ENCODE results near the gene COMMD9.
"Not testable (repeated sequence)": the region's sequence is repeated elsewhere in the genome, so short reads cannot be mapped to it uniquely, and the experiment has no call there.

Gene COMMD9

GRCh38 chr11:36289226-36289852 is at the start of gene COMMD9:
TSS of gene COMMD9 (minus strand) at chr11:36289424. CDS start at chr11:36289412, 12 bp downstream.
- ATAC-seq (peak; percentile 100), DNase-seq (peak; percentile 92 to 96)
- H3K27me3 Mint-ChIP-seq, result peaks cover 13% of the 10 kb centered on the region
- H3K4me3 Mint-ChIP-seq, result peak within 1 kb of the TSS; percentile 90 to 92
- H3K4me1 Mint-ChIP-seq, result peaks cover 50% of the 10 kb centered on the region
- peak within 1 kb of the TSS; percentile 90 to 98 for H3K27ac Mint-ChIP-seq
- H3K9me3 Mint-ChIP-seq, result no peaks in the 10 kb centered on the region

GRCh38 chr11:36333897-36334296 is 44.7 kb upstream of the COMMD9 start:
- ATAC-seq, result no peak
- Mint-ChIP-seq H3K4me1 (peaks cover 6% of the 10 kb centered on the region), H3K27ac (no peak overlapping the region), H3K4me3 (no peak overlapping the region), H3K9me3 (peaks cover 9 to 17% of the 10 kb centered on the region in 2 donors), H3K27me3 (peaks cover 60% of the 10 kb centered on the region)
- no peak for DNase-seq

GRCh38 chr11:36333468-36333867 is 44.2 kb upstream of the COMMD9 start:
- Mint-ChIP-seq H3K4me1 (peaks cover 6% of the 10 kb centered on the region), H3K27ac (peak overlapping the region in 1 of 2 donors; percentile 41), H3K4me3 (no peak overlapping the region), H3K9me3 (peaks cover 9 to 17% of the 10 kb centered on the region in 2 donors), H3K27me3 (peaks cover 57% of the 10 kb centered on the region)
- ATAC-seq (peak; percentile 42), DNase-seq (no peak)

GRCh38 chr11:36330411-36330810 is 41.2 kb upstream of the COMMD9 start:
- Mint-ChIP-seq H3K4me1 (peaks cover 26% of the 10 kb centered on the region), H3K4me3 (no peak overlapping the region), H3K9me3 (peaks cover 9 to 17% of the 10 kb centered on the region in 2 donors), H3K27me3 (peaks cover 61% of the 10 kb centered on the region), H3K27ac (no peak overlapping the region)
- DNase-seq (no peak), ATAC-seq (no peak)

GRCh38 chr11:36328966-36329673 is 39.9 kb upstream of the COMMD9 start:
- no peak for ATAC-seq
- Mint-ChIP-seq H3K27me3 (peaks cover 49% of the 10 kb centered on the region), H3K4me3 (no peak overlapping the region), H3K9me3 (peaks cover 9 to 17% of the 10 kb centered on the region in 2 donors), H3K27ac (peak overlapping the region in 1 of 2 donors; percentile 62), H3K4me1 (peaks cover 26% of the 10 kb centered on the region)
- DNase-seq, result no peak

GRCh38 chr11:36326524-36327419 is 37.5 kb upstream of the COMMD9 start:
- peaks cover 36% of the 10 kb centered on the region for H3K27me3 Mint-ChIP-seq
- H3K4me1 Mint-ChIP-seq, result peaks cover 20% of the 10 kb centered on the region
- peak; percentile 56 for ATAC-seq
- H3K9me3 Mint-ChIP-seq, result no peaks in the 10 kb centered on the region
- no peak for DNase-seq
- H3K4me3 Mint-ChIP-seq, result peak overlapping the region in 1 of 2 donors; percentile 42
- no peak overlapping the region for H3K27ac Mint-ChIP-seq

- H3K4me1 Mint-ChIP-seq, result peaks cover 25% of the 10 kb centered on the region
- H3K27me3 Mint-ChIP-seq, result peaks cover 38% of the 10 kb centered on the region
- ATAC-seq, DNase-seq, H3K9me3 Mint-ChIP-seq, H3K27ac Mint-ChIP-seq, H3K4me3 Mint-ChIP-seq: not testable (repeated sequence)
Observed at GRCh38 chr11:36325403-36325802, 36.2 kb upstream of the COMMD9 start.

- H3K27me3 Mint-ChIP-seq, result peaks cover 43% of the 10 kb centered on the region
Observed at GRCh38 chr11:36324956-36325355, 35.7 kb upstream of the COMMD9 start.

GRCh38 chr11:36317992-36318391 is 28.8 kb upstream of the COMMD9 start:
- ATAC-seq (no peak), DNase-seq (no peak)
- no peaks in the 10 kb centered on the region for H3K9me3 Mint-ChIP-seq
- H3K27me3 Mint-ChIP-seq, result peaks cover 63% of the 10 kb centered on the region
- no peak overlapping the region for H3K4me3 Mint-ChIP-seq
- peaks cover 14% of the 10 kb centered on the region for H3K4me1 Mint-ChIP-seq
- H3K27ac Mint-ChIP-seq, result no peak overlapping the region

More at GRCh38 chr11:36324956-36325355, 35.7 kb upstream of the COMMD9 start:
- peaks cover 25% of the 10 kb centered on the region for H3K4me1 Mint-ChIP-seq
- not testable (repeated sequence) for H3K27ac Mint-ChIP-seq, ATAC-seq, H3K9me3 Mint-ChIP-seq, DNase-seq, H3K4me3 Mint-ChIP-seq

GRCh38 chr11:36316049-36316448 is 26.8 kb upstream of the COMMD9 start:
- no peak overlapping the region for H3K4me3 Mint-ChIP-seq
- DNase-seq, result no peak
- H3K27ac Mint-ChIP-seq, result no peak overlapping the region
- peaks cover 65% of the 10 kb centered on the region for H3K27me3 Mint-ChIP-seq
- H3K4me1 Mint-ChIP-seq, result peaks cover 24% of the 10 kb centered on the region
- H3K9me3 Mint-ChIP-seq, result no peaks in the 10 kb centered on the region
- no peak for ATAC-seq

- Mint-ChIP-seq H3K4me3 (no peak overlapping the region), H3K9me3 (peaks cover 0 to 5% of the 10 kb centered on the region in 2 donors), H3K27ac (no peak overlapping the region), H3K4me1 (peaks cover 24% of the 10 kb centered on the region), H3K27me3 (peaks cover 66% of the 10 kb centered on the region)
- DNase-seq, result no peak
- no peak for ATAC-seq
Observed at GRCh38 chr11:36314434-36314767, 25.2 kb upstream of the COMMD9 start.

- no peak overlapping the region for H3K27ac Mint-ChIP-seq
Observed at GRCh38 chr11:36313750-36314433, 24.7 kb upstream of the COMMD9 start.

GRCh38 chr11:36312611-36313472 is 23.6 kb upstream of the COMMD9 start:
- no peak overlapping the region for H3K27ac Mint-ChIP-seq
- H3K4me1 Mint-ChIP-seq, result peaks cover 24% of the 10 kb centered on the region
- peaks cover 68% of the 10 kb centered on the region for H3K27me3 Mint-ChIP-seq
- ATAC-seq, result peak; percentile 89
- peak overlapping the region; percentile 34 to 38 for H3K4me3 Mint-ChIP-seq
- peaks cover 0 to 5% of the 10 kb centered on the region in 2 donors for H3K9me3 Mint-ChIP-seq
- peak; percentile 12 to 15 for DNase-seq

More at GRCh38 chr11:36313750-36314433, 24.7 kb upstream of the COMMD9 start:
- no peak overlapping the region for H3K4me3 Mint-ChIP-seq
- no peak for ATAC-seq
- no peak for DNase-seq
- H3K4me1 Mint-ChIP-seq, result peaks cover 24% of the 10 kb centered on the region
- H3K27me3 Mint-ChIP-seq, result peaks cover 66% of the 10 kb centered on the region
- peaks cover 0 to 5% of the 10 kb centered on the region in 2 donors for H3K9me3 Mint-ChIP-seq

GRCh38 chr11:36311926-36312595 is 22.8 kb upstream of the COMMD9 start:
- Mint-ChIP-seq H3K4me1 (peaks cover 31% of the 10 kb centered on the region), H3K4me3 (no peak overlapping the region), H3K27ac (no peak overlapping the region), H3K27me3 (peaks cover 71% of the 10 kb centered on the region), H3K9me3 (peaks cover 0 to 5% of the 10 kb centered on the region in 2 donors)
- DNase-seq (no peak), ATAC-seq (peak; percentile 64)
